DOHH2 (cell line): Measurements from ENCODE around the gene CASP2.

Source experiments
- H3F3A ChIP-seq: fragments of 200-600 bp; sonication (generic), shearing (Covaris generic); 2 replicates; pipeline ENCODE4 v1.6.0; 2016; ENCODE audit warnings: antibody characterized with exemption, mild to moderate bottlenecking; ENCODE audit not compliant: control insufficient read depth, insufficient read depth
- H3K27ac ChIP-seq: fragments of 200-600 bp; sonication (generic); 2 replicates; pipeline ENCODE4 v1.5.1; 2014; ENCODE audit warnings: low read depth, mild to moderate bottlenecking, low read length, moderate library complexity
- H3K27me3 ChIP-seq: fragments of 200-600 bp; sonication (generic); 2 replicates; pipeline ENCODE4 v1.6.1; 2014; ENCODE audit warnings: mild to moderate bottlenecking, low read length, mixed read lengths; ENCODE audit not compliant: control insufficient read depth
- H3K36me3 ChIP-seq: fragments of 200-600 bp; sonication (generic); 2 replicates; pipeline ENCODE4 v1.6.1; 2014; ENCODE audit warnings: mild to moderate bottlenecking, low read length, moderate library complexity, mixed read lengths; ENCODE audit not compliant: control insufficient read depth
- H3K4me1 ChIP-seq: fragments of 200-600 bp; sonication (generic); 2 replicates; pipeline ENCODE4 v1.6.1; 2014; ENCODE audit warnings: mild to moderate bottlenecking, low read length, mixed read lengths; ENCODE audit not compliant: control insufficient read depth
- H3K4me2 ChIP-seq: fragments of 200-600 bp; sonication (generic); 2 replicates; pipeline ENCODE4 v1.6.0; 2014; ENCODE audit warnings: mild to moderate bottlenecking, low read length, moderate library complexity
- H3K4me3 ChIP-seq: fragments of 200-600 bp; sonication (generic); 2 replicates; pipeline ENCODE4 v1.5.1; 2014; ENCODE audit warnings: mild to moderate bottlenecking, low read length, mixed read lengths
- H3K79me2 ChIP-seq: fragments of 200-600 bp; sonication (generic); 2 replicates; pipeline ENCODE4 v1.6.1; 2014; ENCODE audit warnings: mild to moderate bottlenecking, low read length, mixed read lengths; ENCODE audit not compliant: control insufficient read depth
- H3K9me2 ChIP-seq: fragments of 200-600 bp; sonication (generic); replicated peaks from 2 replicates; pipeline ENCODE4 v1.6.1; 2014; ENCODE audit warnings: mild to moderate bottlenecking, low read length, mixed read lengths; ENCODE audit not compliant: control insufficient read depth
- H3K9me3 ChIP-seq: fragments of 200-600 bp; sonication (generic); 2 replicates; pipeline ENCODE4 v1.6.1; 2014; ENCODE audit warnings: antibody characterized with exemption, low read length, mixed read lengths; ENCODE audit not compliant: control insufficient read depth, insufficient read depth
- H4K20me1 ChIP-seq: fragments of 200-600 bp; sonication (generic); 2 replicates; pipeline ENCODE4 v1.6.0; 2014; ENCODE audit warnings: low read depth, mild to moderate bottlenecking, antibody characterized with exemption, low read length, moderate library complexity; ENCODE audit not compliant: control insufficient read depth, insufficient read depth
- EZH2phosphoT487 ChIP-seq: fragments of 200-600 bp; sonication (generic); IDR thresholded peaks from 2 replicates; pipeline ENCODE4 v1.6.1; 2017; ENCODE audit warnings: borderline replicate concordance, mild to moderate bottlenecking, antibody characterized with exemption, low read length, moderate library complexity, mixed read lengths
- TF ChIP-seq, protein P1 (sequence below): fragments of 200-600 bp; sonication (generic); IDR thresholded peaks from one replicate; pipeline ENCODE4 v1.5.1; 2014; ENCODE audit warnings: antibody characterized with exemption, mild to moderate bottlenecking, low read depth, low read length; ENCODE audit not compliant: poor library complexity, severe bottlenecking

Gene CASP2

DNA sequence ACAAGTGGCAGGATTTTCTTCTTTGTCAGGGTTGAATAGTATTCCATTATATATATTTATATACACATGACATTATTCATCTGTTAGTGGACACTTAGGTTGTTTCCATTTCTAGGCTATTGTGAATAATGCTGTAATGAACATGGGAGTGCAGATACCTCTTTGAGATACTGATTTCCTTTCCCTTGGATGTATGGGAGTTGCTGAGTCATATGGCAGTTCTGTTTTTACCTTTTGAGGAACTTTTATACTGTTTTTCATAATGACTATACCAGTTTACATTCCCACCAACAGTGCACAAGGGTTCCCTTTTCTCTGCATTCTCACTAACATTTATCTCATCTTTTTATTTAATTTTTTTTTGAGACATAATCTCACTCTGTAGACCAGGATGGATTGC lies 26.0 kb downstream of the CASP2 start:
- no peaks in the 10 kb centered on the region for H3K27me3 ChIP-seq

DNA sequence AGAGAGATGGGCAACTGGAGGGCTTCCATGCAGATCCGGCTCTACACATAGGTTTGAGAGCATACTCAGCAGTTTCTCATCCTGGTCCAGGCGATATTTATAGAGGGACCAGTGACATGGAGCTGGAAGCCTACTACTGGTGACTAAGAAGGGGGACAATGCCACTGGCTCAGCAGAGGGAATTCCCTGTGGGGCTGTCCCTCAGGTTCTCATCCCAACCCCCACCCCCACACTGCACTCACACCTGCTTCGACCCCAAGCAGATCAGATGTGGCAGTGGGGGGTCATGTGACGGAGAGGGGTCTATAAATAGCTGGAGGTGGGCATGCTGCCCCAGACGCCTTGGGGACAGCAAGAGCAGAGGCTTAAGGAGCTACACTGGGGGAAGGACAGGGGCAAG lies 27.6 kb downstream of the CASP2 start, which contains the start of gene CLCN1:
CLCN1 (plus strand) TSS at position 336 of the 400 bp plus-strand sequence. CDS start 102 bp downstream, outside the sequence.
- TF ChIP-seq EZH2phosphoT487: no peak
- TF ChIP-seq, protein P1, sequence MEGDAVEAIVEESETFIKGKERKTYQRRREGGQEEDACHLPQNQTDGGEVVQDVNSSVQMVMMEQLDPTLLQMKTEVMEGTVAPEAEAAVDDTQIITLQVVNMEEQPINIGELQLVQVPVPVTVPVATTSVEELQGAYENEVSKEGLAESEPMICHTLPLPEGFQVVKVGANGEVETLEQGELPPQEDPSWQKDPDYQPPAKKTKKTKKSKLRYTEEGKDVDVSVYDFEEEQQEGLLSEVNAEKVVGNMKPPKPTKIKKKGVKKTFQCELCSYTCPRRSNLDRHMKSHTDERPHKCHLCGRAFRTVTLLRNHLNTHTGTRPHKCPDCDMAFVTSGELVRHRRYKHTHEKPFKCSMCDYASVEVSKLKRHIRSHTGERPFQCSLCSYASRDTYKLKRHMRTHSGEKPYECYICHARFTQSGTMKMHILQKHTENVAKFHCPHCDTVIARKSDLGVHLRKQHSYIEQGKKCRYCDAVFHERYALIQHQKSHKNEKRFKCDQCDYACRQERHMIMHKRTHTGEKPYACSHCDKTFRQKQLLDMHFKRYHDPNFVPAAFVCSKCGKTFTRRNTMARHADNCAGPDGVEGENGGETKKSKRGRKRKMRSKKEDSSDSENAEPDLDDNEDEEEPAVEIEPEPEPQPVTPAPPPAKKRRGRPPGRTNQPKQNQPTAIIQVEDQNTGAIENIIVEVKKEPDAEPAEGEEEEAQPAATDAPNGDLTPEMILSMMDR: no peak

More for the DNA sequence above, 26.0 kb downstream of the CASP2 start:
- Histone ChIP-seq H3K27ac (no peak overlapping the region), H3K79me2 (no peaks in the 10 kb centered on the region), H3K9me2 (no peaks in the 10 kb centered on the region), H3K4me2 (no peak overlapping the region), H3K4me1 (peaks cover 12% of the 10 kb centered on the region), H4K20me1 (no peaks in the 10 kb centered on the region), H3F3A (peaks cover 8% of the 10 kb centered on the region; the same call in 1 of the 2 replicates), H3K36me3 (peaks cover 8% of the 10 kb centered on the region), H3K4me3 (no peak overlapping the region), H3K9me3 (no peaks in the 10 kb centered on the region)
- no peak for TF ChIP-seq EZH2phosphoT487
- TF ChIP-seq, protein P1: no peak

DNA sequence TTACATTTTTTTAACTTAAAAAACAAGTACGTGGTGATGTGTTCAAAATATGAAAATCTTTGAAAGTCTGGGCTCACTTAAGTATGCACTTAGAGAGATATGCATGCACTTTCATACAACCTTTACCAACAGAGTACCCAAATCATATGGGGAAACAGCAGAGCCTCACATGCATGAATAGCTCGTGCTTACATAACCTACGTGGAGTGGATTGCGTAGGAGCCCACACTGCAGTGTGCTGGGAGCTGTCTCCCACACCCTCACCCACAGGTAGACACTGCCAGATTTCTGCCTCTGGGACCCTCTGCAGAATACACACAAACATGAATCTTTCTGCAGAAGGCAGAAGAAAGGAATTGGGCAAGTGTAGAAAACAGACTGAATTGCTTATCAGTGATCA lies 28.3 kb downstream of the CASP2 start:
- TF ChIP-seq EZH2phosphoT487: no peak
- TF ChIP-seq, protein P1: no peak
- Histone ChIP-seq H3K9me2 (no peaks in the 10 kb centered on the region), H3F3A (peaks cover 4% of the 10 kb centered on the region; the same call in 1 of the 2 replicates), H4K20me1 (no peaks in the 10 kb centered on the region), H3K27me3 (no peaks in the 10 kb centered on the region), H3K4me2 (no peak overlapping the region), H3K4me3 (no peak overlapping the region), H3K4me1 (no peaks in the 10 kb centered on the region), H3K27ac (no peak overlapping the region), H3K9me3 (no peaks in the 10 kb centered on the region), H3K36me3 (no peaks in the 10 kb centered on the region), H3K79me2 (no peaks in the 10 kb centered on the region)

More for the DNA sequence above, 27.6 kb downstream of the CASP2 start, which contains the start of gene CLCN1:
- H3K27me3 ChIP-seq: no peaks in the 10 kb centered on the region
- H3K9me3 ChIP-seq: no peaks in the 10 kb centered on the region
- peaks cover 4% of the 10 kb centered on the region; the same call in 1 of the 2 replicates for H3F3A ChIP-seq
- no peak within 1 kb of the TSS for H3K27ac ChIP-seq
- H3K4me2 ChIP-seq: no peak within 1 kb of the TSS
- no peaks in the 10 kb centered on the region for H3K36me3 ChIP-seq
- H4K20me1 ChIP-seq: no peaks in the 10 kb centered on the region
- H3K4me3 ChIP-seq: no peak within 1 kb of the TSS
- no peaks in the 10 kb centered on the region for H3K9me2 ChIP-seq
- H3K4me1 ChIP-seq: no peaks in the 10 kb centered on the region
- H3K79me2 ChIP-seq: no peaks in the 10 kb centered on the region
